ENCODE results near the gene OR2W1.

OR2W1 gene

GRCh38 chr6:28996844-28997510 is 48.0 kb downstream of the OR2W1 start:
- no peak for DNase-seq (ENCODE audit: low read depth)

- DNase-seq (ENCODE audit: low read depth) = no peak
Observed at GRCh38 chr6:28995093-28995650, 49.8 kb downstream of the OR2W1 start.

All from stimulated activated CD4-positive, alpha-beta T cell treated with anti-CD3 and anti-CD28 coated beads, Interleukin-2, amount 100 ng/mL, for 4 hours (primary cell).